Measurements from ENCODE around the gene CRYGS. TPM values are rescaled to one million over a fixed set of nuclear protein-coding genes. Genes with fewer than 3 reads are reported as not detected.
"Not testable (repeated sequence)": the region's sequence is repeated elsewhere in the genome, so short reads cannot be mapped to it uniquely, and the experiment has no call there.

The CRYGS gene
- total RNA-seq, 2 donors from 2014 or later: 3.6 to 5.9 TPM

- no peak overlapping the region for H3K27ac ChIP-seq
- H3K27me3 ChIP-seq: no peaks in the 10 kb centered on the region
- intact Hi-C loops (cut with DNase I): no loop called here
- no peak for ATAC-seq
- H3K9me3 ChIP-seq: no peaks in the 10 kb centered on the region
- no peak for TF ChIP-seq POLR2A (IDR thresholded peaks at IDR 0.05)
- no peak for TF ChIP-seq CTCF (IDR thresholded peaks at IDR 0.05)
- DNase-seq: no peak
- no peaks in the 10 kb centered on the region for H3K36me3 ChIP-seq (replicated peaks in 1 of 2; ENCODE audit: insufficient read depth in 1 of 2, low read depth in 2 of 2)
- no peak overlapping the region for H3K4me3 ChIP-seq
- no peaks in the 10 kb centered on the region for H3K4me1 ChIP-seq
- WGBS, 2 donors: 64 to 68% methylated on average over 2 of the region's 2 CpGs
Observed at GRCh38 chr3:186506857-186507256, 37.3 kb downstream of the CRYGS start.

- 70 to 72% methylated on average over 3 of the region's 3 CpGs for WGBS, 2 donors
- DNase-seq (no peak), ATAC-seq (no peak)
- H3K9me3 ChIP-seq: no peaks in the 10 kb centered on the region
- H3K4me3 ChIP-seq: no peak overlapping the region
- TF ChIP-seq CTCF (IDR thresholded peaks at IDR 0.05) (no peak), POLR2A (IDR thresholded peaks at IDR 0.05) (no peak)
- H3K4me1 ChIP-seq: no peaks in the 10 kb centered on the region
- no peaks in the 10 kb centered on the region for H3K36me3 ChIP-seq (replicated peaks in 1 of 2; ENCODE audit: insufficient read depth in 1 of 2, low read depth in 2 of 2)
- no peak overlapping the region for H3K27ac ChIP-seq
- intact Hi-C loops (cut with DNase I): no loop called here
- no peaks in the 10 kb centered on the region for H3K27me3 ChIP-seq
Observed at GRCh38 chr3:186506191-186506739, 37.9 kb downstream of the CRYGS start.

GRCh38 chr3:186502966-186503712, 41.0 kb downstream of the CRYGS start:
- no peak for DNase-seq
- WGBS, 2 donors: 62 to 78% methylated on average over 6 of the region's 6 CpGs
- H3K4me3 ChIP-seq: no peak overlapping the region
- H3K36me3 ChIP-seq (replicated peaks in 1 of 2; ENCODE audit: insufficient read depth in 1 of 2, low read depth in 2 of 2): no peaks in the 10 kb centered on the region
- no peak for ATAC-seq
- no peaks in the 10 kb centered on the region for H3K9me3 ChIP-seq
- H3K4me1 ChIP-seq: no peaks in the 10 kb centered on the region
- no peaks in the 10 kb centered on the region for H3K27me3 ChIP-seq
- H3K27ac ChIP-seq: no peak overlapping the region
- intact Hi-C loops (cut with DNase I): no loop called here
- TF ChIP-seq POLR2A (IDR thresholded peaks at IDR 0.05) (no peak), CTCF (IDR thresholded peaks at IDR 0.05) (no peak)

- Histone ChIP-seq H3K4me3 (no peak overlapping the region), H3K27me3 (no peaks in the 10 kb centered on the region), H3K27ac (no peak overlapping the region), H3K36me3 (replicated peaks in 1 of 2; ENCODE audit: insufficient read depth in 1 of 2, low read depth in 2 of 2) (no peaks in the 10 kb centered on the region), H3K4me1 (no peaks in the 10 kb centered on the region), H3K9me3 (no peaks in the 10 kb centered on the region)
- intact Hi-C loops (cut with DNase I): no loop called here
- ATAC-seq (no peak), DNase-seq (no peak)
- no peak for TF ChIP-seq CTCF (IDR thresholded peaks at IDR 0.05)
- no peak for TF ChIP-seq POLR2A (IDR thresholded peaks at IDR 0.05)
- WGBS, 2 donors: 69 to 80% methylated on average over 5 of the region's 5 CpGs
Observed at GRCh38 chr3:186502138-186502948, 41.8 kb downstream of the CRYGS start.

GRCh38 chr3:186499949-186500348, 44.2 kb downstream of the CRYGS start:
- 64 to 74% methylated on average over 3 of the region's 3 CpGs for WGBS, 2 donors
- not testable (repeated sequence) for DNase-seq

GRCh38 chr3:186498022-186498421, 46.2 kb downstream of the CRYGS start:
- DNase-seq; ATAC-seq; H3K27ac ChIP-seq; intact Hi-C loops (cut with DNase I); H3K4me3 ChIP-seq; H3K27me3 ChIP-seq; H3K36me3 ChIP-seq (replicated peaks in 1 of 2; ENCODE audit: insufficient read depth in 1 of 2, low read depth in 2 of 2); H3K9me3 ChIP-seq: not testable (repeated sequence)
- peaks cover 15% of the 10 kb centered on the region for H3K4me1 ChIP-seq
- 84 to 92% methylated on average over 2 of the region's 2 CpGs for WGBS, 2 donors

More at GRCh38 chr3:186499949-186500348, 44.2 kb downstream of the CRYGS start:
- H3K27ac ChIP-seq; intact Hi-C loops (cut with DNase I); H3K9me3 ChIP-seq; H3K36me3 ChIP-seq (replicated peaks in 1 of 2; ENCODE audit: insufficient read depth in 1 of 2, low read depth in 2 of 2); H3K4me3 ChIP-seq; ATAC-seq; H3K27me3 ChIP-seq: not testable (repeated sequence)
- peaks cover 12% of the 10 kb centered on the region for H3K4me1 ChIP-seq

All from body of pancreas (tissue), 4 donors.